Ishikawa (cell line): ENCODE data around the gene FXYD3.

Source experiments
- CEBPB ChIP-seq: IDR thresholded peaks from 2 replicates; pipeline ENCODE4 v1.6.1; 2012
- CREB1 ChIP-seq: IDR thresholded peaks from 2 replicates; pipeline ENCODE4 v1.6.1; 2012; ENCODE audit warnings: low read depth
- EGR1 ChIP-seq: IDR thresholded peaks from 2 replicates; pipeline ENCODE4 v1.6.1; 2012
- EP300 ChIP-seq: IDR thresholded peaks from 2 replicates; pipeline ENCODE4 v1.6.1; 2012; ENCODE audit warnings: borderline replicate concordance
- FOXM1 ChIP-seq: IDR thresholded peaks from 2 replicates; pipeline ENCODE4 v1.6.1; 2012; ENCODE audit warnings: low read depth, borderline replicate concordance
- MAX ChIP-seq: IDR thresholded peaks from 2 replicates; pipeline ENCODE4 v1.6.1; 2012
- NFIC ChIP-seq: IDR thresholded peaks from 2 replicates; pipeline ENCODE4 v1.6.1; 2012
- RAD21 ChIP-seq: IDR thresholded peaks from 2 replicates; pipeline ENCODE4 v1.6.1; 2012; ENCODE audit warnings: low read depth
- REST ChIP-seq: IDR thresholded peaks from 2 replicates; pipeline ENCODE4 v1.6.1; 2012; ENCODE audit warnings: low read depth, mild to moderate bottlenecking
- TAF1 ChIP-seq: IDR thresholded peaks from 2 replicates; pipeline ENCODE4 v1.6.1; 2012; ENCODE audit warnings: low read depth, mild to moderate bottlenecking
- TCF12 ChIP-seq: IDR thresholded peaks from 2 replicates; pipeline ENCODE4 v1.6.1; 2012; ENCODE audit warnings: low read depth
- TEAD4 ChIP-seq: IDR thresholded peaks from 2 replicates; pipeline ENCODE4 v1.6.1; 2012
- USF1 ChIP-seq: IDR thresholded peaks from 2 replicates; pipeline ENCODE4 v1.6.1; 2012
- YY1 ChIP-seq: IDR thresholded peaks from 2 replicates; pipeline ENCODE4 v1.6.1; 2012; ENCODE audit warnings: low read depth
- ZBTB7A ChIP-seq: IDR thresholded peaks from 2 replicates; pipeline ENCODE4 v1.6.1; 2012; ENCODE audit warnings: low read depth

FXYD3 gene

GRCh38 chr19:35150445-35150844 is 34.8 kb downstream of the FXYD3 start:
- no peak for TF ChIP-seq NFIC
- no peak for TF ChIP-seq ZBTB7A
- no peak for TF ChIP-seq RAD21
- no peak for TF ChIP-seq TAF1
- no peak for TF ChIP-seq TEAD4
- no peak for TF ChIP-seq CREB1
- TF ChIP-seq USF1, result no peak
- no peak for TF ChIP-seq EGR1
- no peak for TF ChIP-seq MAX
- no peak for TF ChIP-seq EP300
- no peak for TF ChIP-seq FOXM1
- TF ChIP-seq REST, result no peak

- TF ChIP-seq EP300 (no peak), ZBTB7A (no peak), CEBPB (no peak), YY1 (no peak), MAX (no peak), USF1 (no peak), EGR1 (no peak), TEAD4 (no peak), NFIC (no peak), REST (no peak), TCF12 (no peak), RAD21 (no peak), FOXM1 (no peak), TAF1 (no peak), CREB1 (no peak)
Observed at GRCh38 chr19:35151273-35152065, 35.8 kb downstream of the FXYD3 start.

GRCh38 chr19:35153701-35154524 is 38.3 kb downstream of the FXYD3 start:
- TF ChIP-seq REST (no peak), NFIC (no peak), FOXM1 (no peak), CEBPB (no peak), CREB1 (no peak), MAX (no peak), TCF12 (no peak), RAD21 (no peak), USF1 (no peak)
